HCT116 (cell line): ENCODE data around the gene FBN1. TPM values are rescaled to one million over a fixed set of nuclear protein-coding genes. Genes with fewer than 3 reads are reported as not detected.

Source experiments
- ATAC-seq: fragments of 200-7000 bp; cut with Tn5 transposase; 2 replicates; pipeline ENCODE4 v1.9.1; 2020; ENCODE audit warnings: mild to moderate bottlenecking, moderate library complexity
- BruUV-seq: library from RNA; stranded (reverse); fragments of 400-500 nt; replicated peaks from 2 replicates; lab custom pipeline; 2021; lab: Mats Ljungman, UMichigan
- CTCF ChIA-PET: fragments of 300-600 bp; sonication (Branson Sonifier 250); formaldehyde crosslinking; loops from one replicate; lab custom pipeline; 2021; ENCODE audit warnings: antibody characterized with exemption; lab: Charles Lee
- POLR2A ChIA-PET: fragments of 300-600, 350-600 bp; sonication (Branson Sonifier 250); formaldehyde crosslinking; loops from one replicate; lab custom pipeline; 2021; ENCODE audit warnings: antibody characterized with exemption; lab: Charles Lee
- RAD21 ChIA-PET, 2 experiments: fragments of 300-600 bp; sonication (Branson Sonifier 250); formaldehyde crosslinking; loops; one replicate each; lab custom pipeline; 2023; ENCODE audit warnings: low total read pairs in 2 of 2; ENCODE audit not compliant: uncharacterized antibody in 2 of 2, unreplicated experiment in 2 of 2, low non-redundant PET in 1 of 2; lab: Charles Lee
- DNase-seq: peaks from one replicate; pipeline ENCODE4 v3.0.0-alpha.2; 2010; ENCODE audit warnings: low read depth, low spot score
- H2AFZ ChIP-seq: fragments of 200-600 bp; shearing (Covaris generic), sonication (generic); 2 replicates; pipeline ENCODE4 v1.6.1; 2017; ENCODE audit warnings: low read depth, mixed run types, mixed read lengths, antibody characterized with exemption, low read length; ENCODE audit not compliant: poor library complexity, severe bottlenecking
- H3K27ac ChIP-seq: 2 replicates; pipeline ENCODE4 v1.5.1; 2012; ENCODE audit warnings: low read depth, low read length
- H3K27me3 ChIP-seq: fragments of 200-600 bp; sonication (generic); 2 replicates; pipeline ENCODE4 v1.6.1; 2016; ENCODE audit warnings: mixed run types, low read length, mixed read lengths; ENCODE audit not compliant: insufficient read depth
- H3K36me3 ChIP-seq, 2 experiments: fragments of 200-500 bp in 1 of 2; fragments of 200-600 bp in 1 of 2; sonication (Bioruptor generic) in 1 of 2; sonication (generic) in 1 of 2; 2 replicates each; pipeline versions ENCODE4 v1.5.1 to v1.6.1; 2014 to 2016; ENCODE audit warnings: low read length in 2 of 2, inconsistent platforms in 1 of 2, mixed read lengths in 1 of 2, mixed run types in 1 of 2; ENCODE audit not compliant: insufficient read depth in 2 of 2, control insufficient read depth in 1 of 2
- H3K4me1 ChIP-seq, 2 experiments: fragments of 200-600 bp in 1 of 2; sonication (generic) in 1 of 2; 2 replicates each; pipeline versions ENCODE4 v1.5.1 to v1.6.1; 2012 to 2017; ENCODE audit warnings: low read length in 2 of 2, inconsistent platforms in 1 of 2, mild to moderate bottlenecking in 1 of 2, mixed read lengths in 1 of 2, mixed run types in 1 of 2, moderate library complexity in 1 of 2; ENCODE audit not compliant: insufficient read depth in 2 of 2, control insufficient read depth in 1 of 2
- H3K4me2 ChIP-seq: fragments of 200-600 bp; sonication (generic); 2 replicates; pipeline ENCODE4 v1.6.1; 2017; ENCODE audit warnings: mixed run types, low read length, mixed read lengths
- H3K4me3 ChIP-seq, 2 experiments: fragments of 200-600 bp in 1 of 2; sonication (generic) in 1 of 2; replicated peaks in 1 of 2; 2 replicates each; pipeline ENCODE4 v1.5.1; 2011 to 2016; ENCODE audit warnings: low read length in 2 of 2, control low read depth in 1 of 2, low read depth in 1 of 2, mild to moderate bottlenecking in 1 of 2, mixed read lengths in 1 of 2, mixed run types in 1 of 2
- H3K79me2 ChIP-seq: fragments of 200-600 bp; sonication (generic); 2 replicates; pipeline ENCODE4 v1.6.1; 2017; ENCODE audit warnings: mild to moderate bottlenecking, mixed run types, low read length, moderate library complexity, mixed read lengths; ENCODE audit not compliant: insufficient read depth
- H3K9ac ChIP-seq: fragments of 200-600 bp; sonication (generic); 2 replicates; pipeline ENCODE4 v1.6.1; 2016; ENCODE audit warnings: low read length, mixed read lengths
- H3K9me2 ChIP-seq: fragments of 200-600 bp; sonication (generic), shearing (Covaris generic); 2 replicates; pipeline ENCODE4 v1.6.1; 2017; ENCODE audit warnings: mixed run types, mild to moderate bottlenecking, moderate library complexity; ENCODE audit not compliant: insufficient read depth
- H3K9me3 ChIP-seq, 2 experiments: fragments of 200-500 bp in 1 of 2; fragments of 200-600 bp in 1 of 2; sonication (Bioruptor generic) in 1 of 2; sonication (generic) in 1 of 2; 2 replicates each; pipeline ENCODE4 v1.6.1; 2014 to 2017; ENCODE audit warnings: low read length in 2 of 2, mixed read lengths in 2 of 2, inconsistent platforms in 1 of 2, low read depth in 1 of 2, mild to moderate bottlenecking in 1 of 2, mixed run types in 1 of 2, moderate library complexity in 1 of 2; ENCODE audit not compliant: control insufficient read depth in 1 of 2, insufficient read depth in 1 of 2
- H4K20me1 ChIP-seq: fragments of 200-600 bp; sonication (generic), shearing (Covaris generic); 2 replicates; pipeline ENCODE4 v1.6.1; 2017; ENCODE audit warnings: mixed run types, mild to moderate bottlenecking, moderate library complexity; ENCODE audit not compliant: insufficient read depth
- EGR1 ChIP-seq: IDR thresholded peaks from 2 replicates; pipeline ENCODE4 v1.6.1; 2012; ENCODE audit warnings: low read depth
- EZH2 ChIP-seq: fragments of 200-600 bp; sonication (generic); IDR thresholded peaks from 2 replicates; pipeline ENCODE4 v1.6.1; 2017; ENCODE audit warnings: antibody characterized with exemption, mixed run types
- EZH2phosphoT487 ChIP-seq: fragments of 200-600 bp; IDR thresholded peaks from 2 replicates; pipeline ENCODE4 v1.6.1; 2018; ENCODE audit warnings: antibody characterized with exemption, borderline replicate concordance
- FOSL1 ChIP-seq: IDR thresholded peaks from 2 replicates; pipeline ENCODE4 v1.6.1; 2012; ENCODE audit warnings: low read depth
- JUND ChIP-seq: IDR thresholded peaks from 2 replicates; pipeline ENCODE4 v1.6.1; 2012
- POLR2A ChIP-seq: IDR thresholded peaks from 2 replicates; pipeline ENCODE4 v1.7.0; 2011; ENCODE audit warnings: borderline replicate concordance; ENCODE audit not compliant: insufficient read depth, insufficient read length; ENCODE audit errors: extremely low read depth
- SIN3A ChIP-seq: IDR thresholded peaks from 2 replicates; pipeline ENCODE4 v1.6.1; 2012; ENCODE audit warnings: low read depth
- SRF ChIP-seq: IDR thresholded peaks from 2 replicates; pipeline ENCODE4 v1.6.1; 2012; ENCODE audit warnings: low read depth
- YY1 ChIP-seq: IDR thresholded peaks from 2 replicates; pipeline ENCODE4 v1.6.1; 2011; ENCODE audit warnings: low read length, low read depth, moderate library complexity, mild to moderate bottlenecking; ENCODE audit not compliant: insufficient replicate concordance; ENCODE audit errors: extremely low read depth
- ZFX ChIP-seq: fragments of 450-650 bp; IDR thresholded peaks from 2 replicates; pipeline ENCODE4 v1.6.1; 2017
- ZNF274 ChIP-seq: fragments of 200-500 bp; sonication (Bioruptor generic); IDR thresholded peaks from 2 replicates; pipeline ENCODE4 v1.6.1; 2014; ENCODE audit warnings: mild to moderate bottlenecking, low read depth, low read length, inconsistent platforms
- intact Hi-C: fragments of 100-400 bp; cut with micrococcal nuclease; formaldehyde crosslinking; loops from 2 replicates; pipeline ENCODE4 v1.10.0; 2022
- total RNA-seq: library from RNA; stranded (reverse); gene quantifications from one replicate; pipeline ENCODE4 v1.2.1, GENCODE V29; 2021; ENCODE audit not compliant: unreplicated experiment
- TF ChIP-seq, protein P1 (sequence below), 3 experiments: fragments of 200-600 bp in 1 of 3; sonication (generic) in 1 of 3; IDR thresholded peaks in 2 of 3; conservative IDR thresholded peaks in 1 of 3; 2 replicates each; pipeline ENCODE4 v1.5.1; 2012 to 2017; ENCODE audit warnings: low read depth in 2 of 3, low read length in 2 of 3, antibody characterized with exemption in 1 of 3, borderline replicate concordance in 1 of 3, control low read depth in 1 of 3, mild to moderate bottlenecking in 1 of 3, mixed read lengths in 1 of 3, mixed run types in 1 of 3, moderate library complexity in 1 of 3; ENCODE audit not compliant: insufficient read depth in 1 of 3
- TF ChIP-seq, protein P2 (sequence below): IDR thresholded peaks from 2 replicates; pipeline ENCODE4 v1.6.1; 2012
- TF ChIP-seq, protein P3 (sequence below): IDR thresholded peaks from 2 replicates; pipeline ENCODE4 v1.6.1; 2012; ENCODE audit warnings: low read depth
- TF ChIP-seq, protein P4 (sequence below): IDR thresholded peaks from 2 replicates; pipeline ENCODE4 v1.6.1; 2012

The FBN1 gene
- total RNA-seq, 1 experiment from 2014 or later, result 1.7 TPM

DNA sequence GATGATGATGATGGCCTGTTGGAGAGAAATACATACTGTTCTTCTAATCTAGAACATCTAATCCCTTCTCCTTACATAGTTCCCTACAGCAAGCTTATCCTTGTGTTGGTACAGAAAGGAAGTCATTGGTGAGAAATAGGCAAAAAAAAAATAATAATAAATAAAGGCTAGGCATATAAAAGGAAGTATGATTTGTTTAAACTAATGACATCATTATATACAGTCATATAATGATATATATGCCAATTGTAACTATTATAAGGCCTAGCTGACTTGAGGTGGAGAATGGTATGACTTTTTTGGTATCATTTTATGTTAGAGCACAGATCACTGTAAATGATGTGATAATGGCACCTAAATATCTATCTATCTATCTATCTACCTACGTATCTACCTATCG is 171.8 kb downstream of the FBN1 start:
- Histone ChIP-seq H3K27ac (no peak overlapping the region), H3K27me3 (no peaks in the 10 kb centered on the region), H3K9me2 (no peaks in the 10 kb centered on the region), H3K4me2 (no peak overlapping the region), H4K20me1 (no peaks in the 10 kb centered on the region), H3K36me3 (no peaks in the 10 kb centered on the region), H3K9ac (no peak overlapping the region), H3K4me1 (peaks cover 0 to 12% of the 10 kb centered on the region in 2 experiments; a peak in 2 of 4 replicates), H2AFZ (no peak overlapping the region), H3K9me3 (no peaks in the 10 kb centered on the region), H3K4me3 (no peak overlapping the region), H3K79me2 (no peaks in the 10 kb centered on the region)
- no TSS peak for BruUV-seq
- intact Hi-C loops, result no loop called here
- POLR2A ChIA-PET, result no interaction called here
- RAD21 ChIA-PET, result no interaction called here
- CTCF ChIA-PET, result no interaction called here
- TF ChIP-seq EZH2phosphoT487, result no peak
- no peak for TF ChIP-seq EZH2
- no peak for TF ChIP-seq POLR2A
- no peak for TF ChIP-seq SIN3A
- TF ChIP-seq ZNF274, result no peak
- TF ChIP-seq, protein P1, sequence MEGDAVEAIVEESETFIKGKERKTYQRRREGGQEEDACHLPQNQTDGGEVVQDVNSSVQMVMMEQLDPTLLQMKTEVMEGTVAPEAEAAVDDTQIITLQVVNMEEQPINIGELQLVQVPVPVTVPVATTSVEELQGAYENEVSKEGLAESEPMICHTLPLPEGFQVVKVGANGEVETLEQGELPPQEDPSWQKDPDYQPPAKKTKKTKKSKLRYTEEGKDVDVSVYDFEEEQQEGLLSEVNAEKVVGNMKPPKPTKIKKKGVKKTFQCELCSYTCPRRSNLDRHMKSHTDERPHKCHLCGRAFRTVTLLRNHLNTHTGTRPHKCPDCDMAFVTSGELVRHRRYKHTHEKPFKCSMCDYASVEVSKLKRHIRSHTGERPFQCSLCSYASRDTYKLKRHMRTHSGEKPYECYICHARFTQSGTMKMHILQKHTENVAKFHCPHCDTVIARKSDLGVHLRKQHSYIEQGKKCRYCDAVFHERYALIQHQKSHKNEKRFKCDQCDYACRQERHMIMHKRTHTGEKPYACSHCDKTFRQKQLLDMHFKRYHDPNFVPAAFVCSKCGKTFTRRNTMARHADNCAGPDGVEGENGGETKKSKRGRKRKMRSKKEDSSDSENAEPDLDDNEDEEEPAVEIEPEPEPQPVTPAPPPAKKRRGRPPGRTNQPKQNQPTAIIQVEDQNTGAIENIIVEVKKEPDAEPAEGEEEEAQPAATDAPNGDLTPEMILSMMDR (IDR thresholded peaks at IDR 0.05 in 2 of 3, conservative IDR thresholded peaks at IDR 0.05 in 1 of 3; ENCODE audit: borderline replicate concordance in 1 of 3, insufficient read depth in 1 of 3, low read depth in 2 of 3, low read length in 2 of 3), result no peak
- no peak for TF ChIP-seq FOSL1
- TF ChIP-seq, protein P2, sequence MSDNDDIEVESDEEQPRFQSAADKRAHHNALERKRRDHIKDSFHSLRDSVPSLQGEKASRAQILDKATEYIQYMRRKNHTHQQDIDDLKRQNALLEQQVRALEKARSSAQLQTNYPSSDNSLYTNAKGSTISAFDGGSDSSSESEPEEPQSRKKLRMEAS, result no peak
- TF ChIP-seq EGR1, result no peak
- TF ChIP-seq SRF, result no peak
- TF ChIP-seq ZFX, result no peak
- TF ChIP-seq, protein P3, sequence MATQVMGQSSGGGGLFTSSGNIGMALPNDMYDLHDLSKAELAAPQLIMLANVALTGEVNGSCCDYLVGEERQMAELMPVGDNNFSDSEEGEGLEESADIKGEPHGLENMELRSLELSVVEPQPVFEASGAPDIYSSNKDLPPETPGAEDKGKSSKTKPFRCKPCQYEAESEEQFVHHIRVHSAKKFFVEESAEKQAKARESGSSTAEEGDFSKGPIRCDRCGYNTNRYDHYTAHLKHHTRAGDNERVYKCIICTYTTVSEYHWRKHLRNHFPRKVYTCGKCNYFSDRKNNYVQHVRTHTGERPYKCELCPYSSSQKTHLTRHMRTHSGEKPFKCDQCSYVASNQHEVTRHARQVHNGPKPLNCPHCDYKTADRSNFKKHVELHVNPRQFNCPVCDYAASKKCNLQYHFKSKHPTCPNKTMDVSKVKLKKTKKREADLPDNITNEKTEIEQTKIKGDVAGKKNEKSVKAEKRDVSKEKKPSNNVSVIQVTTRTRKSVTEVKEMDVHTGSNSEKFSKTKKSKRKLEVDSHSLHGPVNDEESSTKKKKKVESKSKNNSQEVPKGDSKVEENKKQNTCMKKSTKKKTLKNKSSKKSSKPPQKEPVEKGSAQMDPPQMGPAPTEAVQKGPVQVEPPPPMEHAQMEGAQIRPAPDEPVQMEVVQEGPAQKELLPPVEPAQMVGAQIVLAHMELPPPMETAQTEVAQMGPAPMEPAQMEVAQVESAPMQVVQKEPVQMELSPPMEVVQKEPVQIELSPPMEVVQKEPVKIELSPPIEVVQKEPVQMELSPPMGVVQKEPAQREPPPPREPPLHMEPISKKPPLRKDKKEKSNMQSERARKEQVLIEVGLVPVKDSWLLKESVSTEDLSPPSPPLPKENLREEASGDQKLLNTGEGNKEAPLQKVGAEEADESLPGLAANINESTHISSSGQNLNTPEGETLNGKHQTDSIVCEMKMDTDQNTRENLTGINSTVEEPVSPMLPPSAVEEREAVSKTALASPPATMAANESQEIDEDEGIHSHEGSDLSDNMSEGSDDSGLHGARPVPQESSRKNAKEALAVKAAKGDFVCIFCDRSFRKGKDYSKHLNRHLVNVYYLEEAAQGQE, result no peak
- TF ChIP-seq, protein P4, sequence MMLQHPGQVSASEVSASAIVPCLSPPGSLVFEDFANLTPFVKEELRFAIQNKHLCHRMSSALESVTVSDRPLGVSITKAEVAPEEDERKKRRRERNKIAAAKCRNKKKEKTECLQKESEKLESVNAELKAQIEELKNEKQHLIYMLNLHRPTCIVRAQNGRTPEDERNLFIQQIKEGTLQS, result no peak
- TF ChIP-seq JUND, result no peak
- TF ChIP-seq YY1, result no peak
- DNase-seq (no peak), ATAC-seq (no peak)
